ENCODE data around the gene MKNK1.

Gene MKNK1

DNA sequence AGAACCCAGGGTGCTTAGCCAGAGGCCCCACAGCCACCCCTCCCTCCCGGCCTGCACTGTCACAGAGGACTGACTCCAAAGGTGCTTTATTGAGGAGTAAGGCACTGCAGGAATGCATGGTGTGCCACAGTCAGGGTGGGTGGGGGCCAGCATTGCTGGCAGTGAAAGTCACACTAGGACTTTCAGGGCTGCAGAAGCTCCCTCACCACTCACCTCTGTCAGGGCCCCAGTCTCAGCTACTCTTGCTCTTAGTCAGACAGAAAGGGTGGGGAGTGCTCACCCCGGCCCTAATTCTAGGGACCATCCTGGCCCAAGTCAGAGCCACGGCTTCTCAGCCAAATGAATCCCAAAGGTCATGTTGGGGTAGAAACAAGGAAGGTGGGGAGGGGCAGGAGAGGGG lies 72.0 kb downstream of the MKNK1 start:
- TF ChIP-seq ZBTB21 (tag by site-specific recombination; IDR thresholded peaks at IDR 0.05) (no peak), ZNF366 (tag by site-specific recombination; conservative IDR thresholded peaks at IDR 0.05) (no peak), ZSCAN30 (tag by site-specific recombination; IDR thresholded peaks at IDR 0.05) (no peak), ZNF830 (tag by site-specific recombination; IDR thresholded peaks at IDR 0.05; ENCODE audit: low read depth) (no peak), ZNF394 (tag by site-specific recombination; IDR thresholded peaks at IDR 0.05; ENCODE audit: borderline replicate concordance) (no peak), ZNF202 (tag by site-specific recombination; IDR thresholded peaks at IDR 0.05; ENCODE audit: borderline replicate concordance) (no peak), MZF1 (tag by site-specific recombination; IDR thresholded peaks at IDR 0.05; ENCODE audit: borderline replicate concordance) (no peak)
- TF ChIP-seq, protein P1, sequence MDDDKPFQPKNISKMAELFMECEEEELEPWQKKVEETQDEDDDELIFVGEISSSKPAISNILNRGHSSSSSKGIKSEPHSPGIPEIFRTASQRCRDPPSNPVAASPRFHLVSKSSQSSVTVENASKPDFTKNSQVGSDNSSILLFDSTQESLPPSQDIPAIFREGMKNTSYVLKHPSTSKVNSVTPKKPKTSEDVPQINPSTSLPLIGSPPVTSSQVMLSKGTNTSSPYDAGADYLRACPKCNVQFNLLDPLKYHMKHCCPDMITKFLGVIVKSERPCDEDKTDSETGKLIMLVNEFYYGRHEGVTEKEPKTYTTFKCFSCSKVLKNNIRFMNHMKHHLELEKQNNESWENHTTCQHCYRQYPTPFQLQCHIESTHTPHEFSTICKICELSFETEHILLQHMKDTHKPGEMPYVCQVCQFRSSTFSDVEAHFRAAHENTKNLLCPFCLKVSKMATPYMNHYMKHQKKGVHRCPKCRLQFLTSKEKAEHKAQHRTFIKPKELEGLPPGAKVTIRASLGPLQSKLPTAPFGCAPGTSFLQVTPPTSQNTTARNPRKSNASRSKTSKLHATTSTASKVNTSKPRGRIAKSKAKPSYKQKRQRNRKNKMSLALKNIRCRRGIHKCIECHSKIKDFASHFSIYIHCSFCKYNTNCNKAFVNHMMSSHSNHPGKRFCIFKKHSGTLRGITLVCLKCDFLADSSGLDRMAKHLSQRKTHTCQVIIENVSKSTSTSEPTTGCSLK (tag by site-specific recombination; IDR thresholded peaks at IDR 0.05), result no peak
- Histone ChIP-seq H3K27ac (ENCODE audit: extremely low read depth, low read depth, low read length) (no peak overlapping the region), H3K4me3 (ENCODE audit: low read depth, low read length) (no peak overlapping the region), H3K36me3 (ENCODE audit: control insufficient read depth in 2 of 2, insufficient read depth in 1 of 2, low read length in 2 of 2) (no peaks in the 10 kb centered on the region), H3K4me1 (ENCODE audit: control insufficient read depth, insufficient read depth, low read length) (no peaks in the 10 kb centered on the region), H3K9me3 (ENCODE audit: control insufficient read depth, insufficient read depth, low read depth, low read length) (no peaks in the 10 kb centered on the region)
- ChIA-PET POLR2A (interaction anchor here (0.6 kb wide), 1 partner anchor 43 kb away, joined by 3 read pairs; no protein-coding TSS in a partner anchor), CTCF (interaction anchor here (0.7 to 15.0 kb wide), 8 partner anchors 11 to 349 kb away, joined by 3 to 418 read pairs (median 20); partner anchors contain the start of gene DMBX1)

DNA sequence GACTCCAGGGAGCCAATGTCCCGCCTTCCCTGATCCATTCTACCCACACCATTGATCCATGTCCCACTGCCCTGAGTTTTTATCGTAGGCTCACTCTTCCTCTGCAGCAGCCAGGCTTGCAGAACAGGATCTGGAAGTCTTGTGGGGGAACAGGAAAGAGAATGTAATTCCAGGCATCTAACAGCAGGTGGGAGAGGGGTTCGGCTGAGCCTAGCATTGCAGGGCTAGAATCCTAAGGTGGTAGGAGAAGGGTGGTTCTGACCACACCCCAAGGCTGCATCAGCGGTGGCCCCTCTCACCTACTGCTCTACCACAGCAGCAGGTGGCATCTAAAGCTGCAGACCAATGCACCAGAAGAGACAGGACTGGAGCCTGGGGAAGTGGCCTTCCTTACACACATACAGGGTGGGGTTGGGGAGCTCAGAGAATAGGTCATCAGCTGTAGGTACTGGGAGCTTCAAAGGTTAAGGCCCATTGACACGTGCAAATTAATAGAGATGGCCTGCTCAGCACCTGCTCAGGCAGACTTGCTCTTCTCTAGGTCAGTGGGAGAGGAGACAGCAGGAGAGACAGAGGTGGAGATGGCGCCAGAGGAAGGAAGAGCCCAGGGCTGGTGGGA lies 73.2 kb downstream of the MKNK1 start:
- ChIA-PET CTCF (interaction anchor here (0.6 to 15.0 kb wide), 11 partner anchors 9 to 193 kb away, joined by 3 to 418 read pairs (median 6); partner anchors contain the start of gene DMBX1), POLR2A (interaction anchor here (0.6 kb wide), 1 partner anchor 216 kb away, joined by 5 read pairs; no protein-coding TSS in a partner anchor)
- no peak overlapping the region for H3K4me3 ChIP-seq (ENCODE audit: low read depth, low read length)
- peak; percentile 54; the same call in 1 of the 2 replicates for TF ChIP-seq KLF1 (tag by site-specific recombination; IDR thresholded peaks at IDR 0.05)
- no peak for TF ChIP-seq TCF7L2 (IDR thresholded peaks at IDR 0.05; ENCODE audit: borderline replicate concordance, low read depth, low read length)
- TF ChIP-seq ZBTB17 (tag by site-specific recombination; IDR thresholded peaks at IDR 0.05), result peak; percentile 68
- no peaks in the 10 kb centered on the region for H3K36me3 ChIP-seq (ENCODE audit: control insufficient read depth in 2 of 2, insufficient read depth in 1 of 2, low read length in 2 of 2)
- H3K9me3 ChIP-seq (ENCODE audit: control insufficient read depth, insufficient read depth, low read depth, low read length), result no peaks in the 10 kb centered on the region
- no peak overlapping the region for H3K27ac ChIP-seq (ENCODE audit: extremely low read depth, low read depth, low read length)
- H3K4me1 ChIP-seq (ENCODE audit: control insufficient read depth, insufficient read depth, low read length), result no peaks in the 10 kb centered on the region

DNA sequence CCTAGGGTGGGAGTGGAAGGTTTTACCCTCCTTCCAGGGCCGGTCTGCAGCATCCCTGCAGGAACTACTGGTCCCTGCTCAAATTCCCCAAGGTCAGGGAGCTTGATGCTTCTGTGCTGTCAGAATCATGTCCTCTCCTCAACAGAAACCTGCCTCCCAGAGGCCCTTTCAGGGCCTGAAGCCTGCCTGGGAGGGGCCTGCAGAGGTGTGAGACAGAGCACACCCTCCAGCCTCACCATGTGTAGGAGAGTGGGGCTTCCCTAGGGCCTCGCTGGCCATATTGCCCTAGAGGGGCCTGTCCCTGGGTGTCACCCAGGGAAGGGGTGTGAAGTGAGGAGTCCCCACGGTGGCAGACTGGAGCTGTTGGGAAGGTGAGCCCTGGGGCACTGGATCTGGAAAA lies 73.8 kb downstream of the MKNK1 start:
- Histone ChIP-seq H3K4me1 (ENCODE audit: control insufficient read depth, insufficient read depth, low read length) (no peaks in the 10 kb centered on the region), H3K36me3 (ENCODE audit: control insufficient read depth in 2 of 2, insufficient read depth in 1 of 2, low read length in 2 of 2) (no peaks in the 10 kb centered on the region), H3K4me3 (ENCODE audit: low read depth, low read length) (no peak overlapping the region), H3K27ac (ENCODE audit: extremely low read depth, low read depth, low read length) (no peak overlapping the region), H3K9me3 (ENCODE audit: control insufficient read depth, insufficient read depth, low read depth, low read length) (no peaks in the 10 kb centered on the region)
- POLR2A ChIA-PET, result interaction anchor here (0.6 kb wide), 1 partner anchor 216 kb away, joined by 5 read pairs; no protein-coding TSS in a partner anchor
- CTCF ChIA-PET, result interaction anchor here (0.7 to 15.0 kb wide), 13 partner anchors 9 to 194 kb away, joined by 3 to 418 read pairs (median 6); partner anchors contain the start of gene DMBX1
- no peak for TF ChIP-seq GLIS1 (tag by site-specific recombination; IDR thresholded peaks at IDR 0.05)
- no peak for TF ChIP-seq ZNF292 (tag by site-specific recombination; IDR thresholded peaks at IDR 0.05; ENCODE audit: borderline replicate concordance, low read depth)
- TF ChIP-seq ZNF23 (tag by site-specific recombination; IDR thresholded peaks at IDR 0.05; ENCODE audit: borderline replicate concordance), result no peak
- no peak for TF ChIP-seq ZNF324 (tag by site-specific recombination; IDR thresholded peaks at IDR 0.05)
- TF ChIP-seq, protein P2, sequence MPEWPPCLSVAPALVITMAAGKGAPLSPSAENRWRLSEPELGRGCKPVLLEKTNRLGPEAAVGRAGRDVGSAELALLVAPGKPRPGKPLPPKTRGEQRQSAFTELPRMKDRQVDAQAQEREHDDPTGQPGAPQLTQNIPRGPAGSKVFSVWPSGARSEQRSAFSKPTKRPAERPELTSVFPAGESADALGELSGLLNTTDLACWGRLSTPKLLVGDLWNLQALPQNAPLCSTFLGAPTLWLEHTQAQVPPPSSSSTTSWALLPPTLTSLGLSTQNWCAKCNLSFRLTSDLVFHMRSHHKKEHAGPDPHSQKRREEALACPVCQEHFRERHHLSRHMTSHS (tag by site-specific recombination; IDR thresholded peaks at IDR 0.05), result no peak
- TF ChIP-seq SP2 (tag by site-specific recombination; IDR thresholded peaks at IDR 0.05), result no peak
- no peak for TF ChIP-seq ZFP37 (tag by site-specific recombination; IDR thresholded peaks at IDR 0.05)
- TF ChIP-seq, protein P3, sequence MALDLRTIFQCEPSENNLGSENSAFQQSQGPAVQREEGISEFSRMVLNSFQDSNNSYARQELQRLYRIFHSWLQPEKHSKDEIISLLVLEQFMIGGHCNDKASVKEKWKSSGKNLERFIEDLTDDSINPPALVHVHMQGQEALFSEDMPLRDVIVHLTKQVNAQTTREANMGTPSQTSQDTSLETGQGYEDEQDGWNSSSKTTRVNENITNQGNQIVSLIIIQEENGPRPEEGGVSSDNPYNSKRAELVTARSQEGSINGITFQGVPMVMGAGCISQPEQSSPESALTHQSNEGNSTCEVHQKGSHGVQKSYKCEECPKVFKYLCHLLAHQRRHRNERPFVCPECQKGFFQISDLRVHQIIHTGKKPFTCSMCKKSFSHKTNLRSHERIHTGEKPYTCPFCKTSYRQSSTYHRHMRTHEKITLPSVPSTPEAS (tag by site-specific recombination; IDR thresholded peaks at IDR 0.05), result no peak
- no peak for TF ChIP-seq ZNF776 (tag by site-specific recombination; IDR thresholded peaks at IDR 0.05; ENCODE audit: borderline replicate concordance)
- TF ChIP-seq, protein P4, sequence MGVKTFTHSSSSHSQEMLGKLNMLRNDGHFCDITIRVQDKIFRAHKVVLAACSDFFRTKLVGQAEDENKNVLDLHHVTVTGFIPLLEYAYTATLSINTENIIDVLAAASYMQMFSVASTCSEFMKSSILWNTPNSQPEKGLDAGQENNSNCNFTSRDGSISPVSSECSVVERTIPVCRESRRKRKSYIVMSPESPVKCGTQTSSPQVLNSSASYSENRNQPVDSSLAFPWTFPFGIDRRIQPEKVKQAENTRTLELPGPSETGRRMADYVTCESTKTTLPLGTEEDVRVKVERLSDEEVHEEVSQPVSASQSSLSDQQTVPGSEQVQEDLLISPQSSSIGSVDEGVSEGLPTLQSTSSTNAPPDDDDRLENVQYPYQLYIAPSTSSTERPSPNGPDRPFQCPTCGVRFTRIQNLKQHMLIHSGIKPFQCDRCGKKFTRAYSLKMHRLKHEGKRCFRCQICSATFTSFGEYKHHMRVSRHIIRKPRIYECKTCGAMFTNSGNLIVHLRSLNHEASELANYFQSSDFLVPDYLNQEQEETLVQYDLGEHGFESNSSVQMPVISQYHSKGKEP (tag by site-specific recombination; IDR thresholded peaks at IDR 0.05), result no peak
- TF ChIP-seq ZNF169 (tag by site-specific recombination; IDR thresholded peaks at IDR 0.05), result no peak
- TF ChIP-seq ZSCAN23 (tag by site-specific recombination; IDR thresholded peaks at IDR 0.05), result no peak
- no peak for TF ChIP-seq ZNF121 (tag by site-specific recombination; IDR thresholded peaks at IDR 0.05)

All from HEK293 (cell line).